ENCODE measurements around the gene IFNL2.

- no peak for TF ChIP-seq POLR2A (IDR thresholded peaks at IDR 0.05)
- TF ChIP-seq, protein P1, sequence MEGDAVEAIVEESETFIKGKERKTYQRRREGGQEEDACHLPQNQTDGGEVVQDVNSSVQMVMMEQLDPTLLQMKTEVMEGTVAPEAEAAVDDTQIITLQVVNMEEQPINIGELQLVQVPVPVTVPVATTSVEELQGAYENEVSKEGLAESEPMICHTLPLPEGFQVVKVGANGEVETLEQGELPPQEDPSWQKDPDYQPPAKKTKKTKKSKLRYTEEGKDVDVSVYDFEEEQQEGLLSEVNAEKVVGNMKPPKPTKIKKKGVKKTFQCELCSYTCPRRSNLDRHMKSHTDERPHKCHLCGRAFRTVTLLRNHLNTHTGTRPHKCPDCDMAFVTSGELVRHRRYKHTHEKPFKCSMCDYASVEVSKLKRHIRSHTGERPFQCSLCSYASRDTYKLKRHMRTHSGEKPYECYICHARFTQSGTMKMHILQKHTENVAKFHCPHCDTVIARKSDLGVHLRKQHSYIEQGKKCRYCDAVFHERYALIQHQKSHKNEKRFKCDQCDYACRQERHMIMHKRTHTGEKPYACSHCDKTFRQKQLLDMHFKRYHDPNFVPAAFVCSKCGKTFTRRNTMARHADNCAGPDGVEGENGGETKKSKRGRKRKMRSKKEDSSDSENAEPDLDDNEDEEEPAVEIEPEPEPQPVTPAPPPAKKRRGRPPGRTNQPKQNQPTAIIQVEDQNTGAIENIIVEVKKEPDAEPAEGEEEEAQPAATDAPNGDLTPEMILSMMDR (IDR thresholded peaks at IDR 0.05): no peak
These were observed 3.6 kb upstream of the IFNL2 start for GRCh38 chr19:39264306-39265290.

Measured in esophagus squamous epithelium (tissue), 4 donors.